HL-60 (cell line): ENCODE measurements around the gene DNAJB8.
A peak's percentile ranks its signal among the peaks of the same experiment; 100 is the strongest.

Source experiments
- DNase-seq, 2 experiments: peaks; one replicate each; pipeline ENCODE4 v3.0.0-alpha.2; 2010 to 2020; ENCODE audit warnings: low read depth in 1 of 2, low spot score in 1 of 2
- H3K27ac ChIP-seq: fragments of 250-450 bp; sonication (Bioruptor Pico); replicated peaks from 2 replicates; pipeline ENCODE4 v1.5.1; 2020; ENCODE audit warnings: mild to moderate bottlenecking, moderate library complexity
- H3K27me3 ChIP-seq: fragments of 250-450 bp; sonication (Bioruptor Pico); 2 replicates; pipeline ENCODE4 v1.5.1; 2021; ENCODE audit warnings: mild to moderate bottlenecking, moderate library complexity; ENCODE audit not compliant: insufficient read depth, poor library complexity, severe bottlenecking
- H3K4me3 ChIP-seq: replicated peaks from 2 replicates; pipeline ENCODE4 v1.5.1; 2011; ENCODE audit warnings: mild to moderate bottlenecking, control low read depth, low read length; ENCODE audit not compliant: insufficient read depth
- GABPA ChIP-seq: IDR thresholded peaks from 2 replicates; pipeline ENCODE4 v1.6.1; 2012; ENCODE audit warnings: low read depth
- POLR2AphosphoS5 ChIP-seq: IDR thresholded peaks from 2 replicates; pipeline ENCODE4 v1.6.1; 2012; ENCODE audit warnings: low read depth
- SPI1 ChIP-seq: IDR thresholded peaks from 2 replicates; pipeline ENCODE4 v1.6.1; 2012; ENCODE audit warnings: low read depth, mild to moderate bottlenecking, borderline replicate concordance
- TF ChIP-seq, protein P1 (sequence below): IDR thresholded peaks from 2 replicates; pipeline ENCODE4 v1.6.1; 2012; ENCODE audit warnings: low read depth; ENCODE audit not compliant: insufficient replicate concordance
- TF ChIP-seq, protein P2 (sequence below): IDR thresholded peaks from one replicate; pipeline ENCODE4 v1.5.1; 2011; ENCODE audit warnings: low read length, control low read depth, inconsistent platforms; ENCODE audit not compliant: insufficient read depth

Gene DNAJB8

GRCh38 chr3:128494367-128494650 lies 27.6 kb upstream of the DNAJB8 start:
- Histone ChIP-seq H3K27ac (no peak overlapping the region), H3K27me3 (no peaks in the 10 kb centered on the region), H3K4me3 (no peak overlapping the region)
- TF ChIP-seq, protein P1, sequence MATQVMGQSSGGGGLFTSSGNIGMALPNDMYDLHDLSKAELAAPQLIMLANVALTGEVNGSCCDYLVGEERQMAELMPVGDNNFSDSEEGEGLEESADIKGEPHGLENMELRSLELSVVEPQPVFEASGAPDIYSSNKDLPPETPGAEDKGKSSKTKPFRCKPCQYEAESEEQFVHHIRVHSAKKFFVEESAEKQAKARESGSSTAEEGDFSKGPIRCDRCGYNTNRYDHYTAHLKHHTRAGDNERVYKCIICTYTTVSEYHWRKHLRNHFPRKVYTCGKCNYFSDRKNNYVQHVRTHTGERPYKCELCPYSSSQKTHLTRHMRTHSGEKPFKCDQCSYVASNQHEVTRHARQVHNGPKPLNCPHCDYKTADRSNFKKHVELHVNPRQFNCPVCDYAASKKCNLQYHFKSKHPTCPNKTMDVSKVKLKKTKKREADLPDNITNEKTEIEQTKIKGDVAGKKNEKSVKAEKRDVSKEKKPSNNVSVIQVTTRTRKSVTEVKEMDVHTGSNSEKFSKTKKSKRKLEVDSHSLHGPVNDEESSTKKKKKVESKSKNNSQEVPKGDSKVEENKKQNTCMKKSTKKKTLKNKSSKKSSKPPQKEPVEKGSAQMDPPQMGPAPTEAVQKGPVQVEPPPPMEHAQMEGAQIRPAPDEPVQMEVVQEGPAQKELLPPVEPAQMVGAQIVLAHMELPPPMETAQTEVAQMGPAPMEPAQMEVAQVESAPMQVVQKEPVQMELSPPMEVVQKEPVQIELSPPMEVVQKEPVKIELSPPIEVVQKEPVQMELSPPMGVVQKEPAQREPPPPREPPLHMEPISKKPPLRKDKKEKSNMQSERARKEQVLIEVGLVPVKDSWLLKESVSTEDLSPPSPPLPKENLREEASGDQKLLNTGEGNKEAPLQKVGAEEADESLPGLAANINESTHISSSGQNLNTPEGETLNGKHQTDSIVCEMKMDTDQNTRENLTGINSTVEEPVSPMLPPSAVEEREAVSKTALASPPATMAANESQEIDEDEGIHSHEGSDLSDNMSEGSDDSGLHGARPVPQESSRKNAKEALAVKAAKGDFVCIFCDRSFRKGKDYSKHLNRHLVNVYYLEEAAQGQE: no peak
- DNase-seq: no peak

DNA sequence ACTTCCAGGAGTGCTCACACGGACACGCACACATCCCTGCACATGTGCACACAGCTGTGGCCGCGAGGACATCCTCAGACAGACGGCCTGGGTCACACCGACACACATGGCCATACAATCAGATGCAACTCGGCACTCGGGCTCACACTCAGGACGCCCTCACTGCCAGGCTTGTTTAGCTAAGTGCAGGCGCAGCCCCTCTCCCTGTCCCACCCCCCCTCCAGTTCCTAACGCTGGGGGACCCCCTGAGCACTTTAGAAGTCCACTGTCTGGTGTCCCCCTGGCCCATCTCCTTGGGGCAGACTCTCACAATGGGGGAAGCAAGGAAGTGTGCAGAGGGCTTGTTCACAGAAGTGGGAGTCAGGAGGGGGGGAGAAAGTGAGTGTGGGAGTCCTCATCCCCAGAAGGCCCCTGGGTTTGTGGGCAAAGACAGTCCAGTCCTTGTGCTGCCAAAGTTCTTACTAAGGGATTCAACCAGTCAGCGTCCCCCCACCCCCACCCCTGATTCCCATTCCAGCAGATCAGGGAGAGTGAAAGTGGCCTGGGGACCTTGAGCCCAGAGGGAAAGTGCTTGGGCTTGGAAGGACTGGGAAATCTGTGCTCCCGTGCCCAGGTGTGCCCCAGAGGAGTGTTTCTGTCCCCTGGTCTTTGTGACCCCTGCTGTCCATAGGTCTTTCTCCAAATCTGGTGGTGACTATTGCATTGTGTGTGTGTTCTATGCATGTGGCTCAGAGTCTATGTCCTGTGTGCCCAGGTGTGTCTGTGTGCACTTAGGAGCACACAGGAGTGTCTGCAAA lies 27.1 kb upstream of the DNAJB8 start:
- no peak for DNase-seq
- Histone ChIP-seq H3K27me3 (no peaks in the 10 kb centered on the region), H3K4me3 (no peak overlapping the region), H3K27ac (no peak overlapping the region)
- TF ChIP-seq, protein P1: no peak
- no peak for TF ChIP-seq SPI1
- TF ChIP-seq, protein P2, sequence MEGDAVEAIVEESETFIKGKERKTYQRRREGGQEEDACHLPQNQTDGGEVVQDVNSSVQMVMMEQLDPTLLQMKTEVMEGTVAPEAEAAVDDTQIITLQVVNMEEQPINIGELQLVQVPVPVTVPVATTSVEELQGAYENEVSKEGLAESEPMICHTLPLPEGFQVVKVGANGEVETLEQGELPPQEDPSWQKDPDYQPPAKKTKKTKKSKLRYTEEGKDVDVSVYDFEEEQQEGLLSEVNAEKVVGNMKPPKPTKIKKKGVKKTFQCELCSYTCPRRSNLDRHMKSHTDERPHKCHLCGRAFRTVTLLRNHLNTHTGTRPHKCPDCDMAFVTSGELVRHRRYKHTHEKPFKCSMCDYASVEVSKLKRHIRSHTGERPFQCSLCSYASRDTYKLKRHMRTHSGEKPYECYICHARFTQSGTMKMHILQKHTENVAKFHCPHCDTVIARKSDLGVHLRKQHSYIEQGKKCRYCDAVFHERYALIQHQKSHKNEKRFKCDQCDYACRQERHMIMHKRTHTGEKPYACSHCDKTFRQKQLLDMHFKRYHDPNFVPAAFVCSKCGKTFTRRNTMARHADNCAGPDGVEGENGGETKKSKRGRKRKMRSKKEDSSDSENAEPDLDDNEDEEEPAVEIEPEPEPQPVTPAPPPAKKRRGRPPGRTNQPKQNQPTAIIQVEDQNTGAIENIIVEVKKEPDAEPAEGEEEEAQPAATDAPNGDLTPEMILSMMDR: no peak
- no peak for TF ChIP-seq POLR2AphosphoS5
- no peak for TF ChIP-seq GABPA

DNA sequence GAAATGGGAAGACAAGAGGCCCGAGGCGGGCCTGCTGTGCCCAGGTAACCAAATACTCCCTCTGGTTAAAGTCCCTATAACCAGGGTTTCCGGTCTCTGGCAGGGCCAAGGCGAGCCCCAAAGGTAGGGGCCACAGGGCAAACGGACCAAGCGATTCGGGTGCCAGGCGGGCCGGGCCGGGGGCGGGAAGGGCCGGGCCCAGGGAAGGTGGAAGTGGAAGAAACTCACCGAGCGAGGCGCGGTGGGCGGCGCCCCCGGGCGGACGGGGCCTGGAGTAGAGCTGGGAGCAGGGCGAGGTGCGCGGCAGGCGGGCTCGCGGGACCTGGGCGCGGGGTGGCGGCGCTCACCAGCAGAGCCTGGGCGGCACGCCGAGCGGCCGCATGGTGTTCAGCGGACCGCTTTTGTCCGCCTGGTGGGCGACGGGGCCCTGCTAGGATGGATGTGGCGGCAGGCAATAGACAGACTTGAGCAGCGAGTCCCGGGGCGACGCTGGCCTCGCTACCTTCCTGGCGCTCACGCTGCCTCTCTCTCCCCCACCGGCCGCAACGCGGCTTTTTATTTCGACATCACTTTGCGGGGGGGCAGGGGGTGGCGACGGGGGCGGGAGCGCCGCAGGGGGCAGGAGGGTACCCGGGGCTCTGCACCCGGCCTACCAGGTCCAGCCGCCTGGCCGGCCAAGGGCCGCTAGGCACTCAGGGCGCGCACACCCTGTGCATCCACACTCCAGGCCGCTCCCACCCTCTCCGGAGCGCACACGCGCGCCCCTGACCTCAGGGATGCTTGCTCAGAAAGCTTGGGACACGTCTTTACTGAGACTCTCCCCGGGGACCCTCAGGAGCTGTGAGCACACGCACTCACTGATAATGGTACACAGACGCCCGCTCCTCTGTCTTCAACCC lies 26.2 kb upstream of the DNAJB8 start, which contains the start of gene GATA2:
TSS of gene GATA2 (minus strand) at position 531 of the 899 bp plus-strand sequence. CDS start 6,170 bp downstream, outside the sequence.
- peak in 1 of 2 experiments; percentile 31 for DNase-seq
- no peak within 1 kb of the TSS; the same call in 1 of the 2 replicates for H3K27ac ChIP-seq
- no peaks in the 10 kb centered on the region for H3K27me3 ChIP-seq
- TF ChIP-seq, protein P2: no peak
- TF ChIP-seq SPI1 (no peak), GABPA (no peak), POLR2AphosphoS5 (no peak)
- TF ChIP-seq, protein P1: no peak
- H3K4me3 ChIP-seq: peak within 1 kb of the TSS; percentile 34
